Ramos (cell line): Measurements from ENCODE around the gene DDX23.
"Not testable (repeated sequence)": the region's sequence is repeated elsewhere in the genome, so short reads cannot be mapped to it uniquely, and the experiment has no call there.

Experiments
- in situ Hi-C: fragments of 300-500 bp; cut with MboI; formaldehyde crosslinking; loops from one replicate; pipeline ENCODE4 v1.14.3; 2022; ENCODE audit warnings: low sequenced_read_pairs; ENCODE audit not compliant: unreplicated experiment

Gene DDX23

DNA sequence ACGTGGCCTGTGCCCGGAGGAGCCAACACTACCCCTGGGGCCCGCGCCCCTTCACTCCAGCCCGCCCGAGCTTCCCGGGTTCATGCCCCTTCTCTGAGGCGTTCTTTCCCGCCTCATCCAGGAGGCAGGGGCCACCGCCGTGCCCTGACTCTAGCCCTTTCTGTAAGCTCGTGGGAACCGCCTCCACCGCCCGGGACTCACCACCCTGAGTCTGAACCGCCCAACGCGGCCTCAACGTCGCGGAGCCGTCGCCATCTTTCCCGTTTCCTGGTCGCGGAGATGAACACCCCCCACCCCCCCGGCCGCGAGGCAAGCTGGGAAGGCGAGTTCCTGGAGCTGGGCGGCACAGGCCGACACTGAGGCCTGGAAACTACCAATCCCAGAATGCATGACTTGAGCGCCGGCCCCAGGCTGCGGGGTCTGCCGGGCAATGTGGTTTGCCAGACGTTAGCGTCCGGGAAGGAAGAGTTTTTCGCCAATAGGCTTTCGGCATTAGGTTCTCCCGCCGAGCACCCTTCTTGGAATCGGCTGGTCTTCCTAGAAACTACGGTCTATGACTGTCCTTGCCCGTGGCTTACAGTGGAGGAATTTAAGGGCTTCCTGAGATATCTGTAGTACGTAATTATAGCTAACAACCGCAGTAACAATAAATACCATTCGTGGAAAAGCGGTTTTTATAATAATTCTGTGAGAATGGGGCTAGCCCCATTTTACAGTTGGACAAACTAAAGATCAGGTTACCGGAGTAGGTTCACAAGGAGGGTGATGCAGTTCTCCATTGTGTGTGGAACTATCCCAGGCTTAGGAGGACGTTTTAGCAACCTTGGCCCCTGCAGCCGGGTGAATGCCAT lies at the start of gene DDX23:
TSS of gene DDX23 (minus strand) at position 281 of the 851 bp plus-strand sequence. CDS start 6,381 bp downstream, outside the sequence.
- in situ Hi-C loops: loop anchor here (5.0 kb wide), 1 partner anchor 35 kb away; no protein-coding TSS in a partner anchor

DNA sequence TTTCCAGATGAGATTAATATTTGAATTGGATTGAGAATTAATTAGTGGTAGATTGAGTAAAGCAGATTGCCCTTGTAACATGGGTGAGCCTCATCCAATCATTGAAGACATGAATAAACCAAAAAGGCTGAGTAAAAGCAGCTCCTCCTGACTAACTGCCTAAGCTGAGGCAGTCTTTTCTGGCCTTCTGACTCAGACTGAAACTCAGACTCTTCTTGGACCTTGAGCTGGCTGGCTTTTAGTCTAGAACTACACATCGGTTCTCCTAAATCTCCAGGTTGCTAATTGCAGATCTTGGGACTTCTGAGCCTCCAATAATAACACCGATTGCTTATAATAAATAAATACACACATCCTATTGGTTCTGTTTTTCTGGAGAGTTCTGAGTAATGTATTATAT lies 49.3 kb upstream of the DDX23 start:
- in situ Hi-C loops: no loop called here

DNA sequence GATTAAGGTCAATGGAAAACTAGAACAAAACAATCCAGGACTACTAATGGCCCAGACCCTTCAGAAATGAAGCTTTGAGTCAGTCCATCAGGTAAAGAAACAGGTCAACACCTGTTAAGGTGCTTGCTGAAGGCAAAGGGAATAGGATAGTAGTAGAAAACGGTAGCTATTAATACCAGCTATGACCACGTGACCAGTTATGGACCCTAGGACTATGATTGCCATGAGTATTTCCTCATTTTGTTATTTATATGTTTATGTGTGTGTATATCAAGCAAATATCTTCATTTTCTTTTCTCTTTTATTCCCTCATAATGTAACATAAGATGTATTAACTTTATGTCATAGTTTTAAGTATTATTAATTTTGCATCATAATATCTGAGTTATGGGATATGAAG lies 47.7 kb upstream of the DDX23 start:
- in situ Hi-C loops: no loop called here

DNA sequence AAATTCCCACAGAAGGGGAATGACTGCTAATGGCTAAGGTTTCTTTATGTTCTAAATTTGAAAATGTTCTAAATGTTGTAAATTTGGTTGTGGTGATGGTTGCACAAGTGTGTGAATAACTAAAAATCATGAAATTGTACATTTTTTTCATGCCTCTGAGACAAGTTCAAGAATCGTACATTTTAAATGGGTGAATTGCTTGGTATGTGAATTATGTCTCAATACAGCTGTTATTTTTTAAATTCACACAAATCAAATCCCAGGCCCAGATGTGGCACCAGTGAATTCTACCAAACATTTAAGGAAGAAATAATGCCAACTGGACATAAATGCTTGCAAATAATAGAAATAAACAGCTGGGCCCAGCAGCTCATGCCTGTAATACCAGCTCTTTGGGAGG lies 42.3 kb upstream of the DDX23 start:
- in situ Hi-C loops: no loop called here

DNA sequence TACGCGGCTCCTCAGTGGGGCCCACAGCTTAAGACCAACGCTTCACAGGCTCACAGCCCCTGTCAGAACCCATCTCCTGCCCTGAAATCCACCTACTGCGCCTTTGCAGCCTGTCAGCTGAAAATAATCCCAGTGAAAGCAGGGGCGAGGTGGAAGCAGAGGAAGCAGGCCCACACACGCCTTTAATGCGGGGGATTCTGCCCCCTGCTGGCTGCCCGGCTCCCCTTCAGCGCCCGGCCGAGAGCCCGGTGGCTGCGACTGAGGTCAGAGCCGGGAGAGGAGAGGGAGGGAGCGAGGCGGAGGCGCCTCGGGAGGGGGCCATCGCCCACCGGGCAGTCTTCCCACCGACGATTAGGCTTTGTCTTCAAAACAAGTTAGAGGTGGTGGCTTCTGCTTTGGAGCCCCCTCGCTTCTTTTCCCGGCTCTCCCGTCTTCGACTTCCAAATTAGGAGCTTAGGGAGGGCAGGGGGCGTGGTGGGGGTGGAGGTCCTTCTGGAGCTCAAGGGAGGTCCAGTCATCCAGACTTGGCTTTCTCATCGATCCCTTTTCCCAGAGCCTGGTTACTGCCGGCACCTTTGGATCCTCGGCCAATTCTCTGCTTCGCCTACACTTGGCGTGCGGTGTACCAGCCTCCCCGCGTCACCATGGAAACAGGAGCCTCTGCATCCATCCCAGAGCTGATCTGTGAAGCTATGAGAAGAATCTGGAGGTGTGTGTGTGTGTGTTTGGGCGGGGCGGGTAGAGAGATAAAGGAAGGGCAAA lies 38.9 kb upstream of the DDX23 start:
- in situ Hi-C loops: no loop called here

DNA sequence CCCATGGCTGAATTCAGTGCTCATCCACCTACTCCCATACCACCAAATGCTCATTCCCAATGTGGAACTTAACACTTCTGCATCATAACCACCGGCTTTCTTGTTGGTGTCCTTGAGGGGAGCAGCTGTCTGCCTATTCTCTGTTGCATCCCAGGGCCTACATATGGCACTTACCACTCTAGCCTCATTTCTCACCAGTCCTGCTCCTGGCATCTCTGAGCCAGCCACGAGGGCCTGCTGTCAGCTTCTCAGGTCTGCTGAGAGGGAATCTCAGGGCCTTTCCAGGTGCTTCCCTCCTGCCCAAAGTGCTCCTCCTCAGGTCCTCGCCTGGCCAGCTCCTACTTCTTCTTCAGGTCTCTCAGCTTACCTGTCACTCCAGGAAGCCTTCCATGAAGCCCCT lies 37.7 kb upstream of the DDX23 start:
- in situ Hi-C loops: loop anchor here (5.0 kb wide), 1 partner anchor 37 kb away; the partner anchor contains the start of gene DDX23

DNA sequence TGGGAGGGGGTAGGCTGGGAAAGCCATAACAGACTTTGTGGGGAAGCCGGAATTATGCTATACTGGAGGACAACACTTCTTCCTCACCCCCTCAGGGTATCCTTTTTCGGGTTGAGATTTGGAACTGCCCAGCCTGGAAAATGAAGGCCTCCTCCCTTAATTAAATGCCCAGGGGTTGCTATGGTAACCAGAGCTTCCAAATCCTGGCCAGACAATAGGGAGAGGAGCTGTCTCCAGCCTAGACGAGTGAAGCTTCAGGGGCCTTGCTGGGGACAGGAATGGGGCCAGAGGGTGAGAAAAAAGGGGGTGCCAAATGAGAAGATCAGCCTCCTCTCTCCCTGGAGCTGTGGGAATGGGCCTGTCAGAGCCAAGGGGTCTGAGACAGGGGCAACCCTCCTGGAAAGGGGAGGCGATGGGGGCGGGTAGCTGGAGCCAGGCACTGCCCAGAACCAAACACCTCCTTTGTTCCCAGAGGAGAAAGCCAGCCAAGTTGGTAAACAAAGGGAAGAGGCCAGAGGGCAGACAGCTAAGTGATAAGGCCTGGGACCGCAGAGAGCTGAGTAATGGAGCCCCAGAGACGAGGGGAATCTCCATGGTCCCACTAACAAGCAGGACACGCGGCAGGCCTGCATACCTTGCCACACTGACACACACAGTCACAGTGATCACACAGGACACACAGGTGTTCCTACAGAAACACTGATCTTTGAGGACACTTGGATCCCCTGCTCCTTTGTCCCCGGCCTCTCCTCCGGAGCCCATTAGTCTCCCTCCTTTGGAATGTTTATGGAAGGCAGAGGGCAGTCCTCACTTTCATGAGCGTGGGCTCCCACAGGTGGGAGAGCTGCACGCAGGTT lies 31.6 kb upstream of the DDX23 start:
- in situ Hi-C loops: no loop called here

DNA sequence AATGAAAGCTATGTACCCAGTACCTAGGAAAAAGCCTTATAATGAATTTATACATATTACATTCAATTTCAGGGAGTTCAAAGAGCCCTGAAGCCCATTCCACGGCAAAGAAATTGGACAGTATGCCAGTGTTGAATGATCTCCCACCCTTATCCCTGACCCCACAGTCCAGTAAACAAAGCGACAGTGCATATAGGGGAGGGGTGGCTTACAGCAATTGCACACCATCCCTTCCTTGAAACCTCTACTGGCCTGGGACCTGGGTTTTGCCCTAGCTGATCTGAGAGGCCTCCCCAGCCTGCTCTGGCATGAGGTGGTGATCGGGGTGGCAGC lies 31.0 kb upstream of the DDX23 start:
- in situ Hi-C loops: no loop called here

DNA sequence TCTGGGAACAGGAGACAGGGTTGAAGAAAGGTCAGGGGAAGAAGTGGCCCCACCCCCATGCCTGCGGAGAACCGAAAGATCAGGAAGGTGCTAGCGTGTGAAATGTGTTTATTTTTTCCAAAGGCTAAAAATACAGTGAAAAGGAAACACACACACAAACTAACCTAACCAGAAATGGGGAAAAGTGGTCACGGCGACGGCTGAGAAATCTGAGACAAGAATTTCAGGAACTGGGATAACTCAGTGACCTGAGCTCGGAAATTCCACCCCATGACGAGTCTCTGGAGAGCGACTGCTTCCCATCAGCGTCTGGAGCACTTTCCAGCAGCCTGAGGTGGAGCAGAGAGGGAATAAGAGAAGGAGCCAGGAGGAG lies 30.3 kb upstream of the DDX23 start:
- in situ Hi-C loops: no loop called here

DNA sequence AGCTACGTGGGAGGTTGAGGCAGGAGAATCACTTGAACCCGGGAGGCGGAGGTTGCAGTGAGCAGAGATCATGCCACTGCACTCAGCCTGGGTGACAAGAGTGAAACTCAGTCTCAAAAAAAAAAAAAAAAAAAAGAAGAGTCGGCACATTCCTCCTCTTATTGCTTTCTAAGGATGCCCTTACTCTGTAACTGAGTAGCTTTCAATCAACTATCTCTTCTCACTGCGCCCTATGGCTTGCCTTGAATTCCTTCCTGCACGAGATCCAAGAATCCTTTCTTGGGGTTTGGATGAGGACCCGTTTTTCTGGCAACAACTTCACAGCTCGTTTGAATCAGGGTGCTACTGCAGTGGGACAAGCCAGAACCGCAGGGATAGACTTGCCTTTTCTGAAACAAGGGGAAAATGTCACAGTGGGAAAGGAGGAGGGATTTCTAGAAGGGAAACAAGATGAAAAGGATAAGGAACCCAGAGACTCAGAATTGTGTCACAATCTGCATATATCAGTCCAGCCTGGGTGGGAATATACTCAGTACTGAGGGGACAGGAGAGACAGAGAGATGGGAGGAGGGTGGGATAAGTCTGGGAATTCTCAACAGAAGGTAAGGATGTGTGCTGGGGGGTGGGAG lies 29.8 kb upstream of the DDX23 start:
- in situ Hi-C loops: no loop called here

DNA sequence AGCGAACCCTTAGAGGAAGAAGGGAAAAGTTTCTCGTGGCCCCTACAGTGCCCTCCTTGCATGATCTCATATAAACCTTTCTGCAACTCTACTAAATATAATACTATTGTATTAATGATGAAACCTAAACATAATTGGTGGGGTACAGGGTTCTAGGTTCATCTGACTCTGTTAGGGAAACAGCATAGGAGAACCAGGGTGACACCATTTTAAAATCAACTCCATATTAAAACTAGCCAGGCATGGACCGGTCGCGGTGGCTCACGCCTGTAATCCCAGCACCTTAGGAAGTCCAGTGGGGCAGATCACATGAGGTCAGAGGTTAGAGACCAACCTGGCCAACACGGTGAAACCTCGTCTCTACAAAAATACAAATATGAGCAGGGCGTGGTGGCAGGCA lies 28.7 kb upstream of the DDX23 start:
- in situ Hi-C loops: no loop called here

DNA sequence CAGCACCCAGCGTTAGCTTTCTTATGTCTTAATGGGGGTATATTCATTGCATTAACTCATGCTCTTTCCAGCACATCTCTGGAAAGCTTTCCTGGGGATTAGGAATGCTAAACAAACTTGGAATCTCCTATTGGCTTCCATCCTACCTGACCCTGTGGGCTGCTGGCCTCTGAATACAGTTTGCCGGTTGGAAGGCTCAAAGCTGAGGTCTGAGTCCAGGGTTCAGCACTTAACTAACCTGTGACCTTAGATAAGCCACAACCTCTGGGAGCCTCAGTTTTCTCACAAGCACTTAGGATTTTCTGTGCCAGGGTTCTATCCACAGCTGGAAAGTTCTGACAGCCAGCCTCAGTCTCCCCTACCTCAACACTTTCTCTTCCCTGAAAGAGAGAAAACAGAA lies 26.6 kb upstream of the DDX23 start:
- in situ Hi-C loops: no loop called here

DNA sequence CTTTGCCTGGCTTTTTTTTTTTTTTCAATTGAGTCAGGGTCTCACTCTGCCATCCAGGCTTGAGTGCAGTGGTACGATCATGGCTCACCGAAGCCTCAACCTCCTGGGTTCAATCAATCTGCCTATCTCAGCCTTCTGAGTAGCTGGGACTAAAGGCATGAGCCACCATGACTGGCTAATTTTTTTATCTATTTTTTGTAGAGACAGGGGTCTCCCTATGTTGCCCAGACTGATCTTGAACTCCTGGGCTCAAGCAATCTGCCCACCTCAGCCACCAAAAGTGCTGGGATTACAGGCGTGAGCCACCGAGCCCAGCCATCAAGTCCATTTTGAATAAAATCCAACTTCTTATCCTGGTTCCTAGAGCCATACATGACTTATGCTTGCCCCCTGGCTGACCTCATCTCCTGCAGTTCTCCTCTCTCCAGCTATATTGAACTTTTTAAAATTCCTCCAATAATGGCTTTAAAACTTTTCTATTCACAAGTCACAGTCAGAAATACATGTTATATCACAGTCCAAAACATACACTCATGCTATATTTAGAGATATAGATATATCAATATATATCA lies 24.1 kb upstream of the DDX23 start:
- in situ Hi-C loops: no loop called here

DNA sequence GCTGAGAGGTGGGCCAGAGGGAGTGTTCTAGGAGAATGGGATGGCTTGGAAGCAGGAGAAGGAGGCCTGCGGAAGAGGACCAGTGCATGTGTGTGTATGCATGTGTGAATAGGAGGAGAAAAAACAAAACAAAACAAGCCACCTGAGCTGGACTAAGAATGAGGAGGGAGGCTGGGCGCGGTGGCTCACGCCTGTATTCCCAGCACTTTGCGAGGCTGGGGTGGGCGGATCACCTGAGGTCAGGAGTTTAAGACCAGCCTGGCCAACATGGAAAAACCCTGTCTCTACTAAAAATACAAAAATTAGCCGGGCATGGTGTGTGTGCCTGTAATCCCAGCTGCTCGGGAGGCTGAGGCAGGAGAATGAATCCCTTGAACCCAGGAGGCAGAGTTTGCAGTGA lies 21.6 kb upstream of the DDX23 start:
- in situ Hi-C loops: not testable (repeated sequence)

DNA sequence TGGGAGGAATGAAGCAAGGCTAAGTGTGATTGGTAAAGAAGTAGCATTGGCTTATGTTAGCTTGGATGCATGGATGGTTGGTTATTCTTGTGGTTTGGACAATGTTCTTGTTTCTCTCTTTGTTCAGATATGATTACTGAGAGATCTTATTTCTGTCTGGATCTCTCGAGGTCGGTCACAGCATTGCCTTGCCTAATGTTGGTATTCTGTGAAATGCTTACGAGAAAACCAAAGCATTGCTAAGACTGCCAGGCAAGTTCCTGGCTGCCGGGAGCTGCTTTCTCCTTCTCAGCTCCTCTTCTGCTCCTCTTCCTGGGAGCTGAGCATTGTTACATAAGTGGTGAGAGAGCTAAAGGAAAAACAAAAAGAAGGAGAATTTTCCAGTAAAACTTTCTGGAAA lies 21.1 kb upstream of the DDX23 start:
- in situ Hi-C loops: no loop called here

DNA sequence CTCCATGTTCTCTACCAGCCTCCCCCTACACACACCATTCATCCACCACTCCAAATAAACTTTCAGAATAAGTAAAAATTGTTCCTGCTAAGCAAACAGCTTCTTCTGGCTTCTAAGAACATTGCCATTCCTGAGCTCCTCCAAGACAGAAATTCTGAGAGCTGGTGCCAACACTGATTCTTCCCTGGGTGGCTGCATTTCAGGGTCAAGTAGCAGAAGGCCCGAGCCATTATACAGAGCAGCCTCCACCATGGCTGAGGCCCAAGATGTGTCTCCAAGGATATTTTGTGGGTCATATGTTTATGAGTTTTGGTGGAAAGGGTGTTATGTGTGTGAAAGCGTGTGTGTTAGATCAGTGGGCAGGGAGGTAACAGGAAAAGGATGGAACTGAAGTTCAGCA lies 17.2 kb upstream of the DDX23 start:
- in situ Hi-C loops: no loop called here

DNA sequence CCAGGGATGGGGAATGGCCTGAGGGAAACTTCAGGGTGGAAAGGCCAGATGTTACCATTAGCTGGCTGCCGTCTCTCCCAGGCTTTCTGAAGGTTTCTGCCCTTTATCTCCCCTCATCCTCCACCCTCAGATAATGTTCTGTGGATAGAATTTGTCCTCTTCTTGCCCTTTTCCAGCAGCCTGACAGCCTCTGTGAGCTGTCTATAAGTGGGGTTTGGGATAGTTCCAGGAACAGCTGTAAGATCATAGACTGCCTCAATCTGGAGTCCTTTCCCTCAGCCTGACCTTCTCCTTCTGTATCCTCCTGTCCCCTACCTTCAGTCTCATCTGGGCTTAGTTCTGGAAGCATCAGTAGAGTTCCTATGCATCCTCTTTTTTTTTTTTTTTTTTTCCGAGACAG lies 16.5 kb upstream of the DDX23 start:
- in situ Hi-C loops: no loop called here

DNA sequence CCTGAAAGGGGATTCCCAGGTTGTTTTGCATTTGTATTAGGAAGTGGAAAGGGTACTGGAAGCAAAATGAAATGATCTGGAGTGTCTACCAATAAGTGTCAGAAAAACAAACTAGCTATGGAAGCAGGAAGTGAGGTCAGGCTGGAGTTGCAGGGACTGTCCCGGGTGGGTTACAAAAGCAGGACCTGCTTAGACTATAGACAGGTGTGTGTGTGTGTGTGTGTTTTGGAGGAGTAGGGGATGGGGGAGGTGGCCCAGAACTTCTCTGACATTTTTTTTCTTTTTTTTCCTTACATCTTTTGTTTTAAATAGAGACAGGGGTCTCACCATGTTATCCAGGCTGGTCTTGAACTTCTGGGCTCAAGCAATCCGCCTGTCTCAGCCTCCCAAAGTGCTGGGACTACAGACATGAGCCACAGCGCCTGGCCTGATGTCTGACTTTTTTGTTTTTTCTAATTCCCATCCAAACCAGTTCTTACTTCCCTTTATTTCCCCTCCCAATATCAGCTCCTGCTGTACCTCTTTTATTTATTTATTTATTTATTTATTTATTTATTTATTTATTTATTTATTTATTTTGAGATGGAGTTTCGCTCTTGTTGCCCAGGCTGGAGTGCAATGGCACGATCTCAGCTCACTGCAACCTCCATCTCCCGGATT lies 14.2 kb upstream of the DDX23 start:
- in situ Hi-C loops: no loop called here

DNA sequence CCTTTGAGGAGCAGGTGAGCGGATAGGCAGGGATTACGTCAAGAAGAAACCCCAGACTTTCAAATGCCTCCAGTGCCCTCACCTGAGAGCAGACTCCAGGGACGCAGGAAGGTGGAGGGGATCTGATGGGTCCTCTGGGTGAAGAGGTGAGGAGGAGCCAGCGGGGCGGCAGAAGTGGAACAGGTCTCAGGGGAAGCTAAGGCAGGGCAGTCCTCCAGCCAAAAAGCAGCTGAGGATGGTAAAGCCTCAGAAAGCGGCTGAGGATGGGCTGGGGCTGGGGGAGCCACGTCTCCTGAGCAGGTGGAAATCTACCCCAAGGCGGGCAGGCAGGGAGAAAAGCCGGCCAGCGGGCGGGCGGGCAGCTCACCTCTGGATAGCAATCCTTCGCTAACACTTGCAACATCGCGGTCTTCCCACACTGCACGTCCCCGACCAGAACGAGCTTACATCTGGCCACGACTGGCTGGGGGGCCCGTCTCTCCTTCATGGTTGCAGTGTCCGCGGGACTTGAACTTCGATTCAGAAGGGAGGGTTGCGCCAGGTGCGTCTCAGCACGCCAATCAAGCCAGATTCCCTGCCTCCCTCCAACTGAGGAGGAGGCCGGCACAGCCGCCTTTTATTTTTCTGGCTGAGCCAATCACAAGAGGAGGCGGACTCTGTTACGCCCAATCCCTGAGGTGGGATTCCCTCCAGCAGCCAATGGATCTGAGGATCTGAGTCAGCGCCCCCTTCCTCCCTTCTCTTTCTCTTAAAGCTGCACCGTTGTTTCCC lies 13.5 kb upstream of the DDX23 start, which contains the start of gene RND1:
TSS of gene RND1 (minus strand) at position 590 of the 771 bp plus-strand sequence. CDS start at position 487, 103 bp downstream.
- in situ Hi-C loops: no loop called here
